Left hindlimb (tissue), 1 donor: ENCODE measurements around the gene SLC9A2.

ENCODE experiments used
- DNase-seq: peaks from one replicate; pipeline ENCODE4 v3.0.0-alpha.2; 2018

SLC9A2 gene

DNA sequence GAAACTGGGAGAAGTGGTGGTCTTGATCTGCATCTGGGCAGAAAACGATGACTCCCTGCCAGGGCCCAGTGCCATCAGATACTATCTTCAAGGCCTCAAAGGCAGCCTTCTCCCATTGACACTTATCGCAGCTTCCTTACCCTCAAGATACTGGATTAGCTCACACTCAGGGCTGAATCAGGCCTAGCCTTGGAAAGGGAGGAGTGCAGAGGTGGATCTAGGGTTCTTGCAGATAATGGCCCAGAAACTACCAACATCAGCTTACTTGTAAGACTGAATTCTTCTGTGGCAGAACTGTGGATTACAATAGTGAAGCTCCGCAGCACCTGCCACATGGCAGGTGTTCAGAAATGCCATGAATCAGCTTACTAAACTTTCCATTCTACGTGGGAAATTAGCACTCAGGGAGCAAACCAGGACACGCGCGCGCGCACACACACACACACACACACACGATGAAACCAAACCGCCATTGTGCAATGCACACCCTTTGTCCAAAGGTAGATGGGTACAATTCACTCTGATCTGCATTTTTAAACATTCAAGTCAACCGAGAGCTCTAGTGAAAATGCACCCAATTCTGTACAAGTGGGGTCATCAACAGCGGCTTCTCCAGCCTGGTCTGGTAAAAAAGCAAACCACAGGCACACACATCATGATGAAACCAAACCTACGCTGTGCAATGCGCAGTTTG, 116.2 kb downstream of the SLC9A2 start:
- DNase-seq, result no peak

DNA sequence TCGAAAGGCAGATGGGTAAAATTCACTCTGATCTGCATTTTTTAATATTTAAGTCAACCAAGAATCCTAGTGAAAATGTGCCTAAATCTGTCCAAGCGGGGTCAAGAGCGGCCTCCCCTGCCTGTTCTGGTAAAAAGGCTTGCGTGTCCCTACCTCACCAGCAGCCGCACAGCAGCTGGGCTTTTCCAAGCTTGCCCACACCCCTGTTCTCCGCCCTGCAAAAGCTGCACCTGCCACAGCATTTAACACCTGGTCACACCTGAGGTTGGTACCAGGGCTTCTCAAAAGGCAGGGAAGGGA, 116.7 kb downstream of the SLC9A2 start:
- DNase-seq, result no peak

DNA sequence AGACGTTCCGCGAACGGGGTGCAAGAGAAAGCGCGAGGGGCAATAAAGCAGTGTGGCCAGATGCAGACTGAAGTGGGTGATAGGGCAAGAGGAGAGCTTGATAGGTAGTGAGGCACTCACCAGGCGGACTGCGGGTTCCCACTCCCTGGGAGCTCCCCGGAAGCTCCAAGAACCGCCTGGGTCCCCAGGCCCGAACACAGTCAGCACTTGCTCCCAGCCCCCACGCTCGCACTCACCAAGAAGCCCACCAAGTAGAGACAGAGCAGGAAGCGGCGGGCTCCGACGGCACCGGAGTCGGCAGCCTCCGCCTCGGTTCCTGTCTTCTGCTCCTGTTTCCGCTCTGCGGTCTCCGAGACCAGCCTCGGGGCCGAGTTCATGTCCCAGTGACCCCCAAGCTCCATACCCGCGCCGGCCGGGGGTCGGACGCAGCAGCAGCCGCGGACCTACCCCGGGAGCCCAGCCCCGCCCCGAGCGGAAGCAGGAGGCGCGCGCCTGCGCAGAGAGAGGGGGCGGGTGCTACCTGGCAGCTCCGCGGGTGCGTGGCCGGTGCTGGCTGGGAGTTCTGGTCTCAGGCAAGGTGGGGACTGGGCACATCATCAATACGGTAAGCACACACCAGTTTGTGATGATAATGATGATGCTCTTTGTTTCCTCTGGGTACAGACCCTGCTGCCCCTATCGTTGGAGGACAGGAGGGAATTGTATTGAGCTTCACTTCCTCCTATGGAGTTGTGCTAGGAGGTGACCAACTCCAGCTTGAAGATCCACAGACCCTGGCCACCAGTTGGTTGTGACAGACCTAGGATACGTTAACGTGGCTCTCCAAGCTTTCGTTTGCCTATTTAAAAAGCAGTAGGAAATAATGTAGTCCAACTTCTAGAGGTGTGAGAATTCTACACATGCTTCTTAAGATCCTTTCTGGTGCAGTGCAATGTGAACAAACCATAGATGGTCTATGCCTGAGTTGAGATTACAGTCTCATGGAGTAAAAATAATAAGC, 117.4 kb downstream of the SLC9A2 start:
- peak; percentile 87 for DNase-seq

DNA sequence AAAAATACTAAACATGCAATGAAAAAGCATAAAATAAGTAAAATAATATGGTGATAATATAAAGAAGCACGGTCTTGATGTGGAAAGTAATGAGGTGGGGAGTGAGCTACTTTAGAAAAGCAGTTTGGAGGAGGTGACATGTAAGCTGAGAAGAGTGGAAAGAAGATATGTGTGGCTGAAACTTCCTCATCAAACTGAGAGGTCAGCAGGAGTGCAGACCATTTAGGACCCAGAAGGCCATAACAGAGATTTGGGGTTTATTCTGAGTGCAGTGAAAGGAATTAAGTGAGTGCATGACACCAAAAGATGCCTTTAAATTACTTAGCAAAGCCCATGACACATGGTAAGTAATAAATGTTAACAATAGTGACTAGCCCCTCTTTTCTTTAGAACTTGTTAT, 118.1 kb downstream of the SLC9A2 start:
- DNase-seq, result no peak

DNA sequence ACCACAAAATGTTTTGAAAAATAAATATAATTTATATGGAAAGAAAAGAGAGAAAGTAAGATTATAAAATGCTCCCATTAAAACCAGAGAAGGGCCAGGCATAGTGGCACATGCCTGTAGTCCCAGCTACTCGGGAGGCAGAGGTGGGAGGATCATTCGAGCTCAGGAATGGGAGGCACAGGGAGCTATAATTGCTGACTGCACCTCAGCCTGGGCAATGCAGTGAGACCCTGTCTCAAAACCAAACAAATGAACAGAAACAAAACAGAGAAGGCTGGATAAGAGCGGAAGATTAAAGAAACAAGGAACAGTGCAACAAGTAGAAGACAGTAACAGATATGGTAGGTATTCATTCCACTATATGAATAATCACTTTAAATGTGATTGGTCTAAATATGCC, 123.9 kb downstream of the SLC9A2 start:
- no peak for DNase-seq

DNA sequence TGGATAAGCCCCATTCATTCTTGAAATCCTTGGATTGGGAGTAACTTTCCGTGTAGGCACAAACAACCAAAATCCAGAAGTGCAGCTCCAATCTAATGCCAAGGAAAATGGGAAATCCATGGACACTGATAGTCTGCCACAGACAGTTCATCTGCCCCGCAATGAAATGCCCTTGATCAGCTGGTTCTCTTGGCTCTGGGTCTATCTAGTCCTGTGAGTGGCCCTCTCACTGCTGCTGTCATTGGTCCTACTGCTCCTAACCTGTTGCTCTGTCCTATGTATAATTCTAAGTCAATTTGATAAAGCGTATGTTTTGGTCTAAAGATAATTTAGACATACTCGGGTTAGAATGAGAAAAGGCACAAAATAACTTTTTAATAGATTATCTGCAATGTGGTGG, 128.8 kb downstream of the SLC9A2 start:
- DNase-seq, result no peak

DNA sequence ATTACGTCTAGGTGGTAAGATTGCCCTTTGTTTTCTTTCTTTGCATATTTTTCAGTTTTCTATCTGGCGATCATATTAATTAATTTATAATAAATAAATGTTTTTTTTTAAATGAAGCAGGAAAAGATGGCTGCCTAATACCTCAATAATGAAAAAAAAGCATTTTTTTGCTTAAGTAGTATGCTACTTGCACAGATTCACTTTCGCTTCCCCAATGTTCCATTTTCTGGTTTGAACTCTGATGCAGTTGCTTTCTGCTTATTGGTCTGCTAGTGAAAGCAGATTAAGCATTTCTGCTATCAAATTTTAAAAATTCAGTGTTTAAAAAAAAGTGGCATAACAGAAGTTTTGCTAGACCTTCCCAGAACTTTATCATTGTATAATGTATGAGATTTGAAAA, 130.6 kb downstream of the SLC9A2 start:
- no peak for DNase-seq

DNA sequence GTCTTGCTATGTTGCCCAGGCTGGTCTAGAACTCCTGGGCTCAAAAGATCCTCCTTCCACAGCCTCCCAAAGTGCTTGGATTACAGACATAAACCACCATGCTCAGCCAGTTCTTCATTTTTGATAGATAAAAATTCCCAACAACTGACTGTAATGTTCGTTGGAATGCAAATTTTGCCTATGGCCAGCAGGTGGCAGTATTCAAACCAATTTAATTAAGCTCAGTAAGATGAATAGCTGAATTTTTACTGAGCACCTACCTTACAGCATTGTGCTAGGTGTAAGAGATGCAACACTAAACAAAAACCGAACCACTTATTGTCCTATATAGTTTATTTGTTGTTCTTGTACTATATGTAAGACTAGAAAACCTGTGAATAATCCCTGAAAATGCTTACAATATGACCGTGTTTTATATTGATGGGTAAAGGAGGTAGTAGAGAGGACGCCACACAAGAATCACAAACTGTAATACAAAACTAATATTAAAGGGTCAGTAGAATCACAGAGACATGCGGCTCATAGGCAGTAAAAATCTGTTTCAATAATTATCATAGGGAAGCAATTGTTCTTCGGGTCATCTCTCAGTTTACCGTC, 134.3 kb downstream of the SLC9A2 start:
- no peak for DNase-seq

DNA sequence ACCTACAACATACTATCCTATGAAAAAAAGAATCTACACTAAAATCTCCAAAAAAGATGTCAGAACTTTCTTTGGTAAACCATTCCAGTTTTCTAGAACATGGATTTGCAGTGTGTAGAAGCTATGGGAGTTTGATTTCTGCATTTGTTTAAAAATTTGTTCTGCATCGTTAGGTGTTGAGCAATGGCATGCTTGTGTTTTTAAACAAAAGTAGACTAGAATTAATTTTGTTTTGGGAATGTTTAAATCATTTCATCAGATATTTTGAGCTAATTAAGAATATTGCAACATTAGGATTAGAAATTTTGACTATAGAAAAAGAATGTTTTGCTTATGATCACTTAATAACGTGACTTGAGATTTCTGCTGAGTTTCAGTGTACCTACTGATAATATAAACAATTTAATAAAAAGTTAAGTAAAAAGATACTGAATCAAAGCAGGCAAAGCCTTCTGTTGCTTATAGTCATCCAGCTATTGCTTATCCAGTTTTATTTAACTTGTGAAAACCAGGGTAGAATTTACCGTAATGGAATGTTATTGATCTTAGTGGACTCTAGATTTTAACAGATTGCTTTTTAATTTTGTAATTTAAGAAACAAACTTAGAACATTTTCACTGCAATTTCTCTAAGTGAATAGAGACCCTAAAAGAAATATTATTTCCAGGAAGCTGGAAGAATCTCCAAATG, 135.2 kb downstream of the SLC9A2 start:
- no peak for DNase-seq

DNA sequence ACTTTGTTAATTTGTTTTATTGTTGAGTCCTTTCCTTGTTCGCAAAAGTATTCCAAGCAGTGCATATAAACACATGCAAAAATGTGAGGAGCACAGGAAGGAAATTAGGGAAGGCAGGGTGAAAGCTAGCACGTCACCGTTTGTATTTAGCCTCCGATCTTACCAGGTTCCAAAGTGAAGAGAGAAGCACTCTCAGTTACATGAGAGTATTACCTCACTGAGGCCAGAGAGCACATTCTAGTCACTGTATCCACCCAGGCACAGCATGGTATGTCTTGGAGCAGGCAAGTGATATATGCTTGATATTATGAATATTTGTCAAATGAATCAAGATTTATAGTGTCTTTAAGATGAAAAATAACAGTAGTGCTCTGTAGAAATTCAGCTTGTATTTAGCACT, 135.9 kb downstream of the SLC9A2 start:
- no peak for DNase-seq

DNA sequence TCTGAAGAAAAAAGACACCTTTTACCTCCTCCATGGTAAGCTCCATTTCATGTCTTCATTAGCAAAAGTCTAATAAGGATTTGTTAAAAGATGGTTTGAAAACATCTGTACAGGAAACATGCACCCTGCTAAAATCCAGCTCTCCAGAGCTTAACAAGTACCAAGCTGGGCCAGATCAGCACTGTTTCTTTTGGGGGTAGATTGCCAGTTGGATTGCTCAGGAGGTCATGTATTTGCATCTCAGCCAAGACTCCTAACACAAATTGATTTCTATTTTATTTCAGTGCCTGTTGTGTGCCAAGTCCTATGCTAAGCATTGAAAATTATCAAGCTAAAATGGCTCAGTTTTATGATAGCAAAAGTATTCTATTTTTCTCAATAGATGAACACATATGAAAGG, 139.1 kb downstream of the SLC9A2 start:
- DNase-seq, result no peak
